ENCODE measurements around the gene ECHDC3. TPM values are rescaled to one million over a fixed set of nuclear protein-coding genes. Genes with fewer than 3 reads are reported as not detected.

Gene ECHDC3
- total RNA-seq, 4 donors from 2014 or later = 0.44 to 55.7 (median 31.6) TPM

- Histone ChIP-seq H3K27ac (no peak overlapping the region), H3K4me3 (no peak overlapping the region), H3K36me3 (peaks cover 0 to 67% (median 0%) of the 10 kb centered on the region in 3 donors), H3K4me1 (peaks cover 9 to 31% (median 20%) of the 10 kb centered on the region in 3 donors), H3K27me3 (no peaks in the 10 kb centered on the region), H3K9me3 (no peaks in the 10 kb centered on the region)
- TF ChIP-seq CTCF (IDR thresholded peaks at IDR 0.05) (no peak), POLR2A (IDR thresholded peaks at IDR 0.05) (no peak)
- DNase-seq = no peak
- intact Hi-C loops (cut with DNase I) = no loop called here
- 82 to 89% methylated on average over 5 to 6 of the region's 6 CpGs for WGBS, 2 donors
Observed at GRCh38 chr10:11761431-11761830, 19.2 kb downstream of the ECHDC3 start.

GRCh38 chr10:11762706-11763500 is 20.7 kb downstream of the ECHDC3 start:
- Histone ChIP-seq H3K27me3 (no peaks in the 10 kb centered on the region), H3K4me1 (peaks cover 6 to 16% (median 10%) of the 10 kb centered on the region in 3 donors), H3K9me3 (no peaks in the 10 kb centered on the region), H3K4me3 (no peak overlapping the region), H3K36me3 (peaks cover 0 to 64% (median 0%) of the 10 kb centered on the region in 3 donors), H3K27ac (no peak overlapping the region)
- DNase-seq = no peak
- intact Hi-C loops (cut with DNase I) = no loop called here
- no peak for TF ChIP-seq CTCF (IDR thresholded peaks at IDR 0.05)
- no peak for TF ChIP-seq POLR2A (IDR thresholded peaks at IDR 0.05)
- 91 to 96% methylated on average over 13 to 19 of the region's 32 CpGs for WGBS, 2 donors

GRCh38 chr10:11763501-11763861 is 21.3 kb downstream of the ECHDC3 start:
- H3K27ac ChIP-seq = no peak overlapping the region
- TF ChIP-seq CTCF (IDR thresholded peaks at IDR 0.05) (no peak), POLR2A (IDR thresholded peaks at IDR 0.05) (no peak)
- H3K36me3 ChIP-seq = peaks cover 0 to 64% (median 0%) of the 10 kb centered on the region in 3 donors
- 73 to 76% methylated on average over 5 to 7 of the region's 8 CpGs for WGBS, 2 donors
- H3K4me3 ChIP-seq = no peak overlapping the region
- intact Hi-C loops (cut with DNase I) = no loop called here
- no peaks in the 10 kb centered on the region for H3K27me3 ChIP-seq
- no peaks in the 10 kb centered on the region for H3K9me3 ChIP-seq
- no peak for DNase-seq
- H3K4me1 ChIP-seq = peaks cover 1 to 10% (median 4%) of the 10 kb centered on the region in 3 donors

- DNase-seq = no peak
- Histone ChIP-seq H3K27ac (no peak overlapping the region), H3K9me3 (no peaks in the 10 kb centered on the region), H3K4me1 (no peaks in the 10 kb centered on the region), H3K4me3 (no peak overlapping the region), H3K36me3 (peaks cover 0 to 56% (median 0%) of the 10 kb centered on the region in 3 donors), H3K27me3 (no peaks in the 10 kb centered on the region)
- 76 to 90% methylated on average over 5 of the region's 6 CpGs for WGBS, 2 donors
- no peak for TF ChIP-seq POLR2A (IDR thresholded peaks at IDR 0.05)
- TF ChIP-seq CTCF (IDR thresholded peaks at IDR 0.05) = no peak
- intact Hi-C loops (cut with DNase I) = no loop called here
Observed at GRCh38 chr10:11765141-11765540, 23.0 kb downstream of the ECHDC3 start.

- H3K36me3 ChIP-seq = no peaks in the 10 kb centered on the region
- H3K9me3 ChIP-seq = no peaks in the 10 kb centered on the region
- DNase-seq = no peak
- intact Hi-C loops (cut with DNase I) = no loop called here
- no peaks in the 10 kb centered on the region for H3K4me1 ChIP-seq
- TF ChIP-seq POLR2A (IDR thresholded peaks at IDR 0.05) (no peak), CTCF (IDR thresholded peaks at IDR 0.05) (no peak)
- H3K27me3 ChIP-seq = peaks cover 0 to 5% (median 0%) of the 10 kb centered on the region in 4 donors
- no peak overlapping the region for H3K27ac ChIP-seq
- no peak overlapping the region for H3K4me3 ChIP-seq
- WGBS, 2 donors = 87 to 90% methylated on average over 11 to 12 of the region's 16 CpGs
Observed at GRCh38 chr10:11772575-11773288, 30.6 kb downstream of the ECHDC3 start.
